ENCODE data around the gene TPBGL. TPM values are rescaled to one million over a fixed set of nuclear protein-coding genes. Genes with fewer than 3 reads are reported as not detected.

TPBGL gene, protein sequence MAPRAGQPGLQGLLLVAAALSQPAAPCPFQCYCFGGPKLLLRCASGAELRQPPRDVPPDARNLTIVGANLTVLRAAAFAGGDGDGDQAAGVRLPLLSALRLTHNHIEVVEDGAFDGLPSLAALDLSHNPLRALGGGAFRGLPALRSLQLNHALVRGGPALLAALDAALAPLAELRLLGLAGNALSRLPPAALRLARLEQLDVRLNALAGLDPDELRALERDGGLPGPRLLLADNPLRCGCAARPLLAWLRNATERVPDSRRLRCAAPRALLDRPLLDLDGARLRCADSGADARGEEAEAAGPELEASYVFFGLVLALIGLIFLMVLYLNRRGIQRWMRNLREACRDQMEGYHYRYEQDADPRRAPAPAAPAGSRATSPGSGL
- polyA plus RNA-seq (2013, experiment 1 of 2), result 0.10 TPM
- polyA plus RNA-seq (2013, experiment 2 of 2), result 0.10 TPM

DNA sequence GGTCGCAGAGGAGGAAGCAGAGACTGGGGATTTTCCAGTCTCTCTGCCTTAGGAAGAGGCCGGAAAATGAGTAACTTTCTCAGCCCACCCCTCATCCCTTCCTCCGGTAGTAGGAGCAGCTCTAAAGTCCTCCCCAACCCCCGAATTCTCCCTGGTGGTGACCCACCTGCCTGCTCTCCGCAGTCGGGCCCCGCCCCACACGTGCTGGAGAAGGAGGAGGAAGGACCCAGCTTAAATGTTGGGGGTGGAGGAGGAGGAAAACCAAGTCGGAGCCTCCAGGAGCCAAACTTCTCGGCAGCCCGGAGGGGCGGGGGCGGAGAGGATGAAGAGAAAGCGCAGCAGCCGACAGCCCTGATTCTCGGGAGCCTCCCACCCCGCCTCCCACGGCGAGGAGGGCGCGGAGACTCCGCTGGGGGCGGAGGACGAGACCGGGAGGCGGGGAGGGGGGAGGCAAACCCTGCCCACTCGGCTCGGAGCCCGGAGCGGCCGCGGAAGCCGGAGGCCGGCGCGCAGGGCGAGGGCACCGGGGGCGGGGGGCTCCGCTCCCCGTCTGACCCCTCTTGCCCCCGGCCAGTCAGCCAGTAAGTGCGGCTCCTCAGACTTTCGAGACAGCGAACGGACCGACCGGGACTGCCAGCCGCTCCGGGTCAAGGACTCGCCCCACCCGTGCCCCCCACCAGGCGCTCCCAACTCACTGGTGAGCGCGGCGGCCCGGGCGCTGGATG, at the start of gene TPBGL:
Gene TPBGL (plus strand): TSS at position 464 of the 725 bp plus-strand sequence. CDS start 276 bp downstream, outside the sequence.
- Histone ChIP-seq H4K91ac (ENCODE audit: low read depth, low read length, poor library complexity) (no peak within 1 kb of the TSS), H3K4me1 (ENCODE audit: control insufficient read depth in 2 of 2, insufficient read depth in 1 of 2, low read depth in 1 of 2, low read length in 2 of 2) (peaks cover 4 to 6% of the 10 kb centered on the region in 2 donors), H3K4me2 (ENCODE audit: insufficient read depth, low read length, poor library complexity, severe bottlenecking) (peak within 1 kb of the TSS; percentile 83), H3K9ac (ENCODE audit: low read depth, low read length, poor library complexity) (peak within 1 kb of the TSS; percentile 84), H2BK15ac (ENCODE audit: low read length) (no peak within 1 kb of the TSS), H3K14ac (ENCODE audit: low read length) (peak within 1 kb of the TSS; percentile 83), H2AK5ac (ENCODE audit: low read depth, low read length) (peak within 1 kb of the TSS; percentile 52), H2AFZ (ENCODE audit: low read length) (peak within 1 kb of the TSS; percentile 100), H2BK120ac (ENCODE audit: low read depth, low read length) (no peak within 1 kb of the TSS), H3K27ac (replicated peaks; ENCODE audit: low read length) (no peak within 1 kb of the TSS), H3K36me3 (replicated peaks in 1 of 2; ENCODE audit: control insufficient read depth in 2 of 2, insufficient read depth in 2 of 2, low read length in 2 of 2) (no peaks in the 10 kb centered on the region), H3K79me1 (ENCODE audit: low read depth, low read length) (no peaks in the 10 kb centered on the region), H4K8ac (ENCODE audit: low read depth, low read length) (no peak within 1 kb of the TSS), H3K9me3 (replicated peaks in 1 of 2; ENCODE audit: control insufficient read depth in 2 of 2, insufficient read depth in 1 of 2, low read depth in 1 of 2, low read length in 2 of 2) (no peaks in the 10 kb centered on the region), H3K4me3 (ENCODE audit: low read length in 2 of 2) (peak within 1 kb of the TSS; percentile 54 to 90), H2BK5ac (ENCODE audit: low read length) (no peak within 1 kb of the TSS), H3K27me3 (ENCODE audit: control insufficient read depth in 3 of 3, insufficient read depth in 3 of 3, low read depth in 1 of 3, low read length in 3 of 3) (peaks cover 20 to 67% (median 54%) of the 10 kb centered on the region in 3 experiments), H3K23ac (ENCODE audit: low read depth, low read length, poor library complexity) (peak within 1 kb of the TSS; percentile 67), H3K18ac (ENCODE audit: low read length) (peak within 1 kb of the TSS; percentile 89), H3K4ac (ENCODE audit: low read length) (no peak within 1 kb of the TSS), H2BK12ac (ENCODE audit: low read length) (no peak within 1 kb of the TSS)
- peak; percentile 57 for DNase-seq (ENCODE audit: low spot score)
- WGBS, 2 donors (ENCODE audit: extremely low coverage in 2 of 2, insufficient read length in 2 of 2, insufficient replicate concordance in 1 of 2), result no CpG with 5 or more reads among the region's 58 CpGs

DNA sequence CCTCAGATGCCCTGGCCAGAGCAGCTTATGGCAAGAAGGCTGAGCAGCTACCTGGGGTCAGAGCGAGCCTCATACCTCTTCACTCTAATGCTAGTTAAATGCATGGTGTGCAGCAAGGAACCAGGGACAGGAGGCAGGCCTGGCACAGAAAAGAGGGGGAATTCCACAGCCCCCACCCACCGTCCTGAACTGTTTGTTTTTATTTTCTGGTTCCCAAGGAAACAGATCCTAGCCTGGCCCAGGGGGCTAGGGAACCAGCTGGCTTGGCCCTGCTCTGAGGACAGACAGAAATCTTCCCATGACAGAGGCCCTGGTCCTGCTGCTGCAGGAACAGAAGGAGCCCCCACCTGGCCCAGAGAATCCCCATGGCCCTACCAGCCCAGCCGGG, 49.2 kb upstream of the TPBGL start:
- Histone ChIP-seq H3K9ac (ENCODE audit: low read depth, low read length, poor library complexity) (no peak overlapping the region), H3K14ac (ENCODE audit: low read length) (no peak overlapping the region), H2BK12ac (ENCODE audit: low read length) (no peak overlapping the region), H3K23ac (ENCODE audit: low read depth, low read length, poor library complexity) (no peak overlapping the region), H3K4ac (ENCODE audit: low read length) (no peak overlapping the region), H3K4me2 (ENCODE audit: insufficient read depth, low read length, poor library complexity, severe bottlenecking) (no peak overlapping the region), H4K91ac (ENCODE audit: low read depth, low read length, poor library complexity) (no peak overlapping the region), H3K4me1 (ENCODE audit: control insufficient read depth in 2 of 2, insufficient read depth in 1 of 2, low read depth in 1 of 2, low read length in 2 of 2) (peaks cover 4 to 10% of the 10 kb centered on the region in 2 donors), H2BK15ac (ENCODE audit: low read length) (no peak overlapping the region), H2AFZ (ENCODE audit: low read length) (no peak overlapping the region), H2BK5ac (ENCODE audit: low read length) (no peak overlapping the region), H2BK120ac (ENCODE audit: low read depth, low read length) (no peak overlapping the region), H3K27me3 (ENCODE audit: control insufficient read depth in 3 of 3, insufficient read depth in 3 of 3, low read depth in 1 of 3, low read length in 3 of 3) (no peaks in the 10 kb centered on the region), H3K9me3 (replicated peaks in 1 of 2; ENCODE audit: control insufficient read depth in 2 of 2, insufficient read depth in 1 of 2, low read depth in 1 of 2, low read length in 2 of 2) (no peaks in the 10 kb centered on the region), H3K18ac (ENCODE audit: low read length) (no peak overlapping the region), H4K8ac (ENCODE audit: low read depth, low read length) (no peak overlapping the region), H2AK5ac (ENCODE audit: low read depth, low read length) (no peak overlapping the region), H3K4me3 (ENCODE audit: low read length in 2 of 2) (no peak overlapping the region), H3K27ac (replicated peaks; ENCODE audit: low read length) (no peak overlapping the region), H3K36me3 (replicated peaks in 1 of 2; ENCODE audit: control insufficient read depth in 2 of 2, insufficient read depth in 2 of 2, low read length in 2 of 2) (no peaks in the 10 kb centered on the region), H3K79me1 (ENCODE audit: low read depth, low read length) (no peaks in the 10 kb centered on the region)
- DNase-seq (ENCODE audit: low spot score), result peak; percentile 42
- WGBS, 2 donors (ENCODE audit: extremely low coverage in 2 of 2, insufficient read length in 2 of 2, insufficient replicate concordance in 1 of 2), result no CpG with 5 or more reads among the region's 3 CpGs

DNA sequence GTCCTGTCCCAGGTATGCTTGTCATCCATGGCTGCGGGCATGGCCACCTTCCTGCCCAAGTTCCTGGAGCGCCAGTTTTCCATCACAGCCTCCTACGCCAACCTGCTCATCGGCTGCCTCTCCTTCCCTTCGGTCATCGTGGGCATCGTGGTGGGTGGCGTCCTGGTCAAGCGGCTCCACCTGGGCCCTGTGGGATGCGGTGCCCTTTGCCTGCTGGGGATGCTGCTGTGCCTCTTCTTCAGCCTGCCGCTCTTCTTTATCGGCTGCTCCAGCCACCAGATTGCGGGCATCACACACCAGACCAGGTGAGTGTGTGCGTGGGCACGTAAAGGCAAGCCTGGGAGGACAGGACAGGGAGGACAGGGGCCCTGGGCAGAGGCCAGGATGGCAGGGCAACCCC, 47.3 kb upstream of the TPBGL start:
- Histone ChIP-seq H2AFZ (ENCODE audit: low read length) (no peak overlapping the region), H3K4me2 (ENCODE audit: insufficient read depth, low read length, poor library complexity, severe bottlenecking) (no peak overlapping the region), H3K4me3 (ENCODE audit: low read length in 2 of 2) (no peak overlapping the region), H3K18ac (ENCODE audit: low read length) (peak overlapping the region; percentile 73), H3K9ac (ENCODE audit: low read depth, low read length, poor library complexity) (no peak overlapping the region), H3K36me3 (replicated peaks in 1 of 2; ENCODE audit: control insufficient read depth in 2 of 2, insufficient read depth in 2 of 2, low read length in 2 of 2) (no peaks in the 10 kb centered on the region), H4K8ac (ENCODE audit: low read depth, low read length) (no peak overlapping the region), H3K4ac (ENCODE audit: low read length) (no peak overlapping the region), H2BK5ac (ENCODE audit: low read length) (peak overlapping the region; percentile 10), H3K14ac (ENCODE audit: low read length) (no peak overlapping the region), H3K23ac (ENCODE audit: low read depth, low read length, poor library complexity) (peak overlapping the region; percentile 3), H4K91ac (ENCODE audit: low read depth, low read length, poor library complexity) (no peak overlapping the region), H2BK15ac (ENCODE audit: low read length) (peak overlapping the region; percentile 64), H2BK12ac (ENCODE audit: low read length) (peak overlapping the region; percentile 69), H2AK5ac (ENCODE audit: low read depth, low read length) (peak overlapping the region; percentile 66), H3K4me1 (ENCODE audit: control insufficient read depth in 2 of 2, insufficient read depth in 1 of 2, low read depth in 1 of 2, low read length in 2 of 2) (peaks cover 4 to 10% of the 10 kb centered on the region in 2 donors), H3K27ac (replicated peaks; ENCODE audit: low read length) (no peak overlapping the region), H2BK120ac (ENCODE audit: low read depth, low read length) (peak overlapping the region; percentile 36), H3K79me1 (ENCODE audit: low read depth, low read length) (no peaks in the 10 kb centered on the region), H3K9me3 (replicated peaks in 1 of 2; ENCODE audit: control insufficient read depth in 2 of 2, insufficient read depth in 1 of 2, low read depth in 1 of 2, low read length in 2 of 2) (no peaks in the 10 kb centered on the region), H3K27me3 (ENCODE audit: control insufficient read depth in 3 of 3, insufficient read depth in 3 of 3, low read depth in 1 of 3, low read length in 3 of 3) (no peaks in the 10 kb centered on the region)
- no peak for DNase-seq (ENCODE audit: low spot score)
- no CpG with 5 or more reads among the region's 15 CpGs for WGBS, 2 donors (ENCODE audit: extremely low coverage in 2 of 2, insufficient read length in 2 of 2, insufficient replicate concordance in 1 of 2)

DNA sequence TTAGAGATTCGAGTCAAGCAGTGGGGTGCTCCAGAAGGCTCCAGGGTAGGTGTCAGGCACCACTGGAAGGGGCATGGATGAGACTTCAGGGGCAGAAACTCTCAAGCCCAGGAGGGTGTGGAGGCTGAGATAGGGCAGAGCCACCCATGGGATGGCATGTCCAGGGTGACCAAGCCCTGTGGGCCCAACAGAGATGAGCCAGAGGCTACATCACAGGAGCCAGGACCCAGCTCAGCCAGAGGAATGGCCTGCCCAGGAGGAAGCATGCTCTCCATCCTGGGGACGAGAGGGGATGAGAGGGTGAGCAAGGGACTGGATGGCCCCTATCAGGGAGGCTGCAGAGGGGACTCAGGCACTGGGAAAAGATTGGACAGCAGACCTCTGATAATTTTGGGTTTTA, 46.9 kb upstream of the TPBGL start:
- no peak overlapping the region for H4K8ac ChIP-seq (ENCODE audit: low read depth, low read length)
- no peak overlapping the region for H2BK15ac ChIP-seq (ENCODE audit: low read length)
- no peak overlapping the region for H3K14ac ChIP-seq (ENCODE audit: low read length)
- no peak overlapping the region for H3K9ac ChIP-seq (ENCODE audit: low read depth, low read length, poor library complexity)
- WGBS, 2 donors (ENCODE audit: extremely low coverage in 2 of 2, insufficient read length in 2 of 2, insufficient replicate concordance in 1 of 2), result no CpG with 5 or more reads among the region's 2 CpGs
- H2AK5ac ChIP-seq (ENCODE audit: low read depth, low read length), result no peak overlapping the region
- no peaks in the 10 kb centered on the region for H3K27me3 ChIP-seq (ENCODE audit: control insufficient read depth in 3 of 3, insufficient read depth in 3 of 3, low read depth in 1 of 3, low read length in 3 of 3)
- peak overlapping the region; percentile 10 for H2BK5ac ChIP-seq (ENCODE audit: low read length)
- peaks cover 4 to 10% of the 10 kb centered on the region in 2 donors for H3K4me1 ChIP-seq (ENCODE audit: control insufficient read depth in 2 of 2, insufficient read depth in 1 of 2, low read depth in 1 of 2, low read length in 2 of 2)
- H3K79me1 ChIP-seq (ENCODE audit: low read depth, low read length), result no peaks in the 10 kb centered on the region
- H2AFZ ChIP-seq (ENCODE audit: low read length), result no peak overlapping the region
- H3K4ac ChIP-seq (ENCODE audit: low read length), result peak overlapping the region; percentile 43
- no peak overlapping the region for H3K4me3 ChIP-seq (ENCODE audit: low read length in 2 of 2)
- H3K9me3 ChIP-seq (replicated peaks in 1 of 2; ENCODE audit: control insufficient read depth in 2 of 2, insufficient read depth in 1 of 2, low read depth in 1 of 2, low read length in 2 of 2), result no peaks in the 10 kb centered on the region
- DNase-seq (ENCODE audit: low spot score), result no peak
- H3K18ac ChIP-seq (ENCODE audit: low read length), result no peak overlapping the region
- no peak overlapping the region for H3K4me2 ChIP-seq (ENCODE audit: insufficient read depth, low read length, poor library complexity, severe bottlenecking)
- H3K36me3 ChIP-seq (replicated peaks in 1 of 2; ENCODE audit: control insufficient read depth in 2 of 2, insufficient read depth in 2 of 2, low read length in 2 of 2), result no peaks in the 10 kb centered on the region
- H2BK120ac ChIP-seq (ENCODE audit: low read depth, low read length), result peak overlapping the region; percentile 36
- H3K27ac ChIP-seq (replicated peaks; ENCODE audit: low read length), result no peak overlapping the region
- H2BK12ac ChIP-seq (ENCODE audit: low read length), result no peak overlapping the region
- no peak overlapping the region for H3K23ac ChIP-seq (ENCODE audit: low read depth, low read length, poor library complexity)
- H4K91ac ChIP-seq (ENCODE audit: low read depth, low read length, poor library complexity), result no peak overlapping the region

Data from neuronal stem cell (in vitro differentiated cells).